Measurements from ENCODE around the gene SEMA7A.
"Not testable (repeated sequence)": the region's sequence is repeated elsewhere in the genome, so short reads cannot be mapped to it uniquely, and the experiment has no call there.

SEMA7A gene, protein sequence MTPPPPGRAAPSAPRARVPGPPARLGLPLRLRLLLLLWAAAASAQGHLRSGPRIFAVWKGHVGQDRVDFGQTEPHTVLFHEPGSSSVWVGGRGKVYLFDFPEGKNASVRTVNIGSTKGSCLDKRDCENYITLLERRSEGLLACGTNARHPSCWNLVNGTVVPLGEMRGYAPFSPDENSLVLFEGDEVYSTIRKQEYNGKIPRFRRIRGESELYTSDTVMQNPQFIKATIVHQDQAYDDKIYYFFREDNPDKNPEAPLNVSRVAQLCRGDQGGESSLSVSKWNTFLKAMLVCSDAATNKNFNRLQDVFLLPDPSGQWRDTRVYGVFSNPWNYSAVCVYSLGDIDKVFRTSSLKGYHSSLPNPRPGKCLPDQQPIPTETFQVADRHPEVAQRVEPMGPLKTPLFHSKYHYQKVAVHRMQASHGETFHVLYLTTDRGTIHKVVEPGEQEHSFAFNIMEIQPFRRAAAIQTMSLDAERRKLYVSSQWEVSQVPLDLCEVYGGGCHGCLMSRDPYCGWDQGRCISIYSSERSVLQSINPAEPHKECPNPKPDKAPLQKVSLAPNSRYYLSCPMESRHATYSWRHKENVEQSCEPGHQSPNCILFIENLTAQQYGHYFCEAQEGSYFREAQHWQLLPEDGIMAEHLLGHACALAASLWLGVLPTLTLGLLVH

DNA sequence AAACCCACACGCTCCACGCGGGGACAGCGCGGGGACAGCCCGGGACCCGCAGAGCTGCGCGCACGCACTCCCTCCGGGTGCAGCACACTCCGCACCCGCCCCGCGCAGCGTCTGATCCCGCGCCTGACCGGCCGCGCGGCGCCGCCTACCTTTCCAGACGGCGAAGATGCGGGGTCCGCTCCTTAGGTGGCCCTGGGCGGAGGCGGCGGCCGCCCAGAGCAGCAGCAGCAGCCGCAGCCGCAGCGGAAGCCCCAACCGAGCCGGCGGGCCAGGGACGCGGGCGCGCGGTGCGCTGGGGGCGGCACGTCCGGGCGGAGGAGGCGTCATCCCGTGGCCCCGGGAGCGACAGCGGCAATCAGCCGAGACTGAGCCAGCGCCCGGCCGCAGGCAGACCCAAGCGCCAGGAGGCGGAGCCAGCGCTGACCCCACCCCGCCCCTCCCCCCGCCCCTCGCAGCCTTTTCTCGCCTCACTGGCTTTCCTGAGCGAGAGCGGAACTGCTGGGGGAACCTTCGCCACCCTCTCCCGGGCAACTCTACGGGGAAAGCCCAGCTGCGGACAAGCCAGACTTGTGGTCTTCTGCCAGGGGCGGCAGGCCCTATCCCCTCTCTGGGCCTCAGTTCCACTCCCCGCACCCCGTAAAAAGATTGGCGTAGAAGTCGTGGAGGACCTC is at the start of gene SEMA7A:
SEMA7A (minus strand) TSS at position 367 of the 671 bp plus-strand sequence; CDS start at position 327, 40 bp downstream.
- peak; percentile 82 for DNase-seq (ENCODE audit: low read depth)

DNA sequence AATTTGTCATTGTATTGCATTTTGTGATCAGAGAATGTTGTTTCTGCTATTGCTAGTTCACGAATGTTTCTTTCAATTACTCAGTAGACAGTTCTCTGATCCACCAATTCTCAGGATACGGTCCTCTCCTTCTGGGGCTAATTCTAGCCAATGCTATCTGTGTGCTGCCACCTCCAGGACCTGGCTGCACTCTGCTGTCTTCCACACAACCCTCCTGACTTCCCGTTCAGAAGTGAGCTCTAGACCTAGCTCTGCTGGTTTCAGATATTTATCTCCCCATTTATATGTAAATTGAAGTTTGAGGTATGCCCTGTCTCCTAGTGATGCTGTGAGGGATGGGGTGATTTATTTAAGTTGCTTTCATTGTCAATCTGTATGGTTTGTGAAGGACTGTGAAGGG is 48.9 kb upstream of the SEMA7A start:
- DNase-seq (ENCODE audit: low read depth) = no peak

GRCh38 chr15:74480364-74480763 is 46.6 kb upstream of the SEMA7A start:
- not testable (repeated sequence) for DNase-seq (ENCODE audit: low read depth)

DNA sequence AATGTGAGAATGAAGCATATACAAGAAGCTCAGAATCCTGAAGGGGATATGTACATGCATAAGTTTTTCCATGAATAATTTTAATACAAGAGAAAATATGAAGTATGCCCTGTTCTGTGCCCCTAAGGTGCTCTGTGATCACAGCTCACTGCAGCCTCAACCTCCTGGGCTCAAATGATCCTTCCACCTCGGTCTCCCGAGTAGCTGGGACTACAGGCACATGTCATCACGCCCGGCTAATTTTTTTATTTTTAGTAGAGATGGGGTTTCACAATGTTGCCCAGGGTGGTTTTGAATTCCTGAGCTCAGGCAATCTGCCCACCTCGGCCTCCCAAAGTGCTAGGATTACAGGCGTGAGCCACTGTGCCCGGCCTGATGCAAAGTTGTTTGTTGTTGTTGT is 37.9 kb upstream of the SEMA7A start:
- not testable (repeated sequence) for DNase-seq (ENCODE audit: low read depth)

DNA sequence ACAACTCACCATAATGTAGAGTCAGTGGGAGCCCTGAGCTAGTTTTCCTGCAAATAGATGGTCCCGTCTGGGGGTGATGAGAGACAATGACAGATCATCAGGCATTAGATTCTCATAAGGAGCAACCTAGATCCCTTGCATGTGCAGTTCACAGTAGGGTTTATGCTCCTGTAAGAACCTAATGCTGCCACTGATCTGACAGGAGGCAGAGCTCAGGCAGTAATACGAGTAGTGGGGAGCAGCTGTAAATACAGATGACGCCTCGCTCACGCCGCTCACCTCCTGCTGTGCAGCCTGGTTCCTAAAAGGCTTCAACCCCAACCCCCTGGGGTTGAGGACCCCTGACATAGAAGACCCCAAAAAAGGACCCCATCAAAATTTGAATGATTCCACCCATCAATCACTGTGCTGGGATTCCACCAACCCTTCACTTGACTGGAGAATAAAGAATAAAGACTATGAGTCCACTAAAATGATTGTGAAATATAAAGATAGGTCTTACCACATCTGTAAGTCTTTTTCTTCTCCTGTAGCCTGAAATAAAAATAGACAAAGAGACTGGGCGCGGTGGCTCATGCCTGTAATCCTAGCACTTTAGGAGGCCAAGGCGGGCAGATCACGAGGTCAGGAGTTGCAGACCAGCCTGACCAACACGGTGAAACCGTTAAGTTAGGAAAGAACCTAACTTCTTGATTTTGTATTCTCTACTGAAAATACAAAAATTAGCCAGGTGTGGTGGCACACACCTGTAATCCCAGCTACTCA is 37.1 kb upstream of the SEMA7A start:
- DNase-seq (ENCODE audit: low read depth) = no peak

- no peak for DNase-seq (ENCODE audit: low read depth)
Measured at GRCh38 chr15:74468341-74469032, 34.7 kb upstream of the SEMA7A start.

DNA sequence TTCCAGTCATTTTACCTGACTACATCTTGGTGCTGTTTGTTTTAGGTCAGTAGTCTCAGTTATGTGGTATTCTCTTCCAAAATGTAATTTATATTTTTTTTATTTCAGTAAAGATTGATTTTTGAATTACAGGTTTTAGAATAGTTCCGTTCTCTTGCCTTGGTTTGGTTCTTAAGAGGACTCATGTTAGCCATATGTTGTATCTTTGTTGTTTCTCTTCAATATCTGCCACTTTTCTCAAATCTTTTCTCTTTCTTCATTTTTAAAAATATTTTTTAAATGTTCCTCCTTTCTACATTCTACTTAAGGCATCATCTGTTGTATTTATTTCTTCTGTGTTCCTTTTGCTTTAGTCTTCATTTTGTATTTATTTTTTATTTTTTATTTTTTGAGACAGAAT is 32.8 kb upstream of the SEMA7A start:
- DNase-seq (ENCODE audit: low read depth) = no peak

- DNase-seq (ENCODE audit: low read depth) = no peak
Measured at GRCh38 chr15:74464897-74465296, 31.1 kb upstream of the SEMA7A start.

DNA sequence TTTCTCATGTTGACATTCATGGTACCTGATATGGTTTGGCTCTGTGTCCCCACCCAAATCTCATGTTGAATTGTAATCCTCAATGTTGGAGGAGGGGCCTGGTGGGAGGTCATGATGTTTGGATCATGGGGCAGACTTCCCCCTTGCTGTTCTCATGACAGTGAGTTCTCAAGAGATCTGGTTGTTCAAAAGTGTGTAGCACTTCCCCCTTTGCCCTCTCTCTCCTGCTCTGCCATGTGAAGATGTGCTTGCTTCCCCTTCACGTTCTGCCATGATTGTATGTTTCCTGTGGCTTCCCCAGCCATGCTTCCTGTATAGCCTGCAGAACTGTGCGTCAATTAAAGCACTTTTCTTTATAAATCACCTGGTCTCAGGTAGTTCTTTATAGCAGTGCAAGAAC is 30.5 kb upstream of the SEMA7A start:
- DNase-seq (ENCODE audit: low read depth) = no peak

DNA sequence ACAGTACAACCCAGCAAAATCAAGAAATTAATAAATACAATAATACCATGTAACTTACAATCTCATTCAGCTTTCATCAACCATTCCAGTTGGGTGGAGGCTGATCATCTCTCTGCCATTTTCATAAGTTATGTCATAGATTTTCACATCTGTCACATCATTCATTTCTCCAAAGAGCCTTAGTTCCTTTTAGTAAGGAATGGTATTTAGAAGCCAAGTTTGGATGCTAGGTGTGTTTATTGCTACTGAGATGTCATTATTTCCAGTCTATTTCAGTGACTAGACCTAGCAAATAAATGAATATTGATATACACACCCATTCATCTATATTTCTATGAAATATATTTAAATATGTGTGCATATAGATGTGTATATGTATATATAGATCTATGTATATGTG is 29.9 kb upstream of the SEMA7A start:
- DNase-seq (ENCODE audit: low read depth) = no peak

DNA sequence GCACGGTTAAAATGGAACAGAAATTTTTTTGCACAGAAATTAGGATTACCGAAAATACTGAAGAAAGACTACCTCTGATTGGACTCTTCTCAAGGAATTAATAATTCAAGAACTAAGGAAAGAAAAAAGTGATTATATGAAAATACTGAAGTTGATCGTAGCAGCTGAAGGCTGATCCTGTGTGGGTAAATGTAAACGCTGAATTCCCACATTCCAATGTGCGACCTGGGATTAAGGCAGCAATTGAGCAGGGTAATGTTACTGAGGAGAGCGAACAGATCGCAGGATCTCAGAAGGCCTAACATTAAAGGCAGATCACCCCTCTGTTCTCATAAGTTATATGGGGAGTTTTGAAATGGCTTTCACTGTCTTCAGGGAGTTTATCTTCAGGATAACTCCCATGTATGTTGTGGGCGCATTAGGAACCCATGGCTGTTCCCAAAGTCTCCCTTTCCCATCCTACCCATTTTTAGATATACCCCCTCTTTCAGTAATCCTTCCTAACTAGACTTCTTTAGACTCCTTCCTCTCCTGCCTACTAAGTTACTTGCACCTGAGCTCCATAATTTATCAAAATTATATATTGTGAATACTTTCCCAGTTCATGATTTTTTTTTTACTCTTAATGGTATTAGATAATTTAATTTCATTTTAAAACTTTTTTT is 28.2 kb upstream of the SEMA7A start:
- no peak for DNase-seq (ENCODE audit: low read depth)

GRCh38 chr15:74460871-74461846 is 27.4 kb upstream of the SEMA7A start, which contains the start of gene UBL7:
Gene UBL7 (minus strand): TSS chr15:74461160. CDS start chr15:74458867, 2,293 bp downstream.
- peak; percentile 96 for DNase-seq (ENCODE audit: low read depth)

DNA sequence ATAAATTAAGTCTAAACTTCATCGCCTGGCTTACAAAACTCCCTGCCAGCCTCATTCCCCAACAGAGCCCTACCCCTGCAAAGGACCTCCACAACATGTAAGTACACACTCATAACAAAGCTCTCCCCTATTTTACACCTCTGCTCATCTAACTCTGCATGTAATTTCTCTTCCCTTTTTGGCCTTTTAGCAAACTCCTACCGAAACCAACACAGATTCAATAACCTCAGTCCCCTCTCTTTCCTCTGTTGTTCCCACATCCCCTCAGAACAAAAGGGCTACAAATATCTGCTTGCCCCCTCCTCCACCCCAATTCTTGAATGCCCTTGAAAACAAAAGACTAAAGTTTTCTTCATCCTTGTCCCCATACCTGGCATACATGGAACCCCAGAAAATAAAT is 26.5 kb upstream of the SEMA7A start:
- no peak for DNase-seq (ENCODE audit: low read depth)

- not testable (repeated sequence) for DNase-seq (ENCODE audit: low read depth)
Measured at GRCh38 chr15:74459798-74460197, 26.0 kb upstream of the SEMA7A start.

- no peak for DNase-seq (ENCODE audit: low read depth)
Measured at GRCh38 chr15:74458473-74458872, 24.7 kb upstream of the SEMA7A start.

GRCh38 chr15:74457036-74457435 is 23.3 kb upstream of the SEMA7A start:
- not testable (repeated sequence) for DNase-seq (ENCODE audit: low read depth)

- DNase-seq (ENCODE audit: low read depth) = no peak
Measured at GRCh38 chr15:74454764-74455500, 21.2 kb upstream of the SEMA7A start.

DNA sequence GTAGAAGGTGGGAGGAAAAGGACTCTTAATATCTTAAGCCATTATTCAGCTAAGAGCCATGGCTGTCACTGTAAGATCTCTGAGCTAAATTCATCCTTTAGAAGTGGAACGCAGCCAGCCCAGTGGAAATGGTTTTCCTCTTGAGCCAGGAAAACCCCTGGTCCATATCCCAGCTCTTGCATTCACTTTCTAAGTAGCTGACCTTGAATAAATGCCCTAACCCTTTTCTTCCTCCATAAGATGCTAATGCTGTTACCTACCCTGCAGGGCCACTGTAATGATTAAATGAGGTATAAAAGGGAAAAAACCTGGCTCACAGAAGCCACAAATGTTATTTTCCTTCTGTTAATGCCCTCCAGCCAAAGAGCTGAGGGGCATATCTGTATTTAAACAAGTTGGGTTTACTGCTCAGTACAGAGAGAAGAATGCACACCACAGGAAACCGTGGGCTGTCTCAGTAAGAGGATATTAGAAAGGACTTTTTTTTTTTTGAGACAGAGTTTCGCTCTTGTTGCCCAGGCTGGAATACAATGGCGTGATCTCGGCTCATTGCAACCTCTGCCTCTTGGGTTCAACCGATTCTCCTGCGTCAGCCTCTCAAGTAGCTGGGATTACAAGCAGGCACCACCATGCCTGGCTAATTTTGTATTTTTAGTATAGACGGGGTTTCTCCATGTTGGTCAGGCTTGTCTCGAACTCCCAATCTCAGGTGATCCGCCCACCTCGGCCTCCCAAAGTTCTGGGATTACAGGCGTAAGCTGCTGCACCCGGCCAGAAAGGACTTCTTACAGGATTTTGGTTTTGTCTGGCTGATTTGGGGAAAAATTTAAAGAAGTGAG is 20.4 kb upstream of the SEMA7A start:
- DNase-seq (ENCODE audit: low read depth) = no peak

Data from activated T-cell treated with anti-CD3 and anti-CD28 coated beads for 48 hours (primary cell).